GM12874 (cell line): ENCODE results near the gene PIP4K2C.

Source experiments
- CTCF ChIP-seq: IDR thresholded peaks from 2 replicates; pipeline ENCODE4 v1.5.1; 2011; ENCODE audit warnings: low read depth, mild to moderate bottlenecking, control low read depth, low read length, moderate library complexity; ENCODE audit not compliant: insufficient read depth

Gene PIP4K2C

GRCh38 chr12:57614178-57614947 lies 23.4 kb downstream of the PIP4K2C start:
- TF ChIP-seq CTCF: no peak

GRCh38 chr12:57614948-57615500 lies 24.0 kb downstream of the PIP4K2C start:
- no peak for TF ChIP-seq CTCF

GRCh38 chr12:57615637-57616036 lies 24.6 kb downstream of the PIP4K2C start:
- no peak for TF ChIP-seq CTCF

GRCh38 chr12:57616383-57617101 lies 25.6 kb downstream of the PIP4K2C start:
- TF ChIP-seq CTCF: no peak

- no peak for TF ChIP-seq CTCF
Measured at GRCh38 chr12:57617942-57618341, 26.9 kb downstream of the PIP4K2C start.

GRCh38 chr12:57618966-57619433 lies 28.0 kb downstream of the PIP4K2C start:
- TF ChIP-seq CTCF: no peak

- no peak for TF ChIP-seq CTCF
Measured at GRCh38 chr12:57619434-57620244, 28.6 kb downstream of the PIP4K2C start.
